Measurements from ENCODE around the gene TIGD1.

GRCh38 chr2:232575404-232575746, 25.0 kb upstream of the TIGD1 start:
- TF ChIP-seq CTCF (IDR thresholded peaks at IDR 0.05; ENCODE audit: low read depth, low read length) = no peak
- no peak for TF ChIP-seq MAX (IDR thresholded peaks at IDR 0.05; ENCODE audit: low read depth, low read length)
